HG03060 (cell line): ENCODE results near the gene CHRNG.
"Not testable (repeated sequence)": the region's sequence is repeated elsewhere in the genome, so short reads cannot be mapped to it uniquely, and the experiment has no call there.

Source experiments
- ATAC-seq: cut with Tn5 transposase; IDR thresholded peaks from one replicate; pipeline ENCODE4 v1.9.1; 2021; ENCODE audit warnings: low read depth, moderate number of reproducible peaks; ENCODE audit not compliant: unreplicated experiment

The CHRNG gene

DNA sequence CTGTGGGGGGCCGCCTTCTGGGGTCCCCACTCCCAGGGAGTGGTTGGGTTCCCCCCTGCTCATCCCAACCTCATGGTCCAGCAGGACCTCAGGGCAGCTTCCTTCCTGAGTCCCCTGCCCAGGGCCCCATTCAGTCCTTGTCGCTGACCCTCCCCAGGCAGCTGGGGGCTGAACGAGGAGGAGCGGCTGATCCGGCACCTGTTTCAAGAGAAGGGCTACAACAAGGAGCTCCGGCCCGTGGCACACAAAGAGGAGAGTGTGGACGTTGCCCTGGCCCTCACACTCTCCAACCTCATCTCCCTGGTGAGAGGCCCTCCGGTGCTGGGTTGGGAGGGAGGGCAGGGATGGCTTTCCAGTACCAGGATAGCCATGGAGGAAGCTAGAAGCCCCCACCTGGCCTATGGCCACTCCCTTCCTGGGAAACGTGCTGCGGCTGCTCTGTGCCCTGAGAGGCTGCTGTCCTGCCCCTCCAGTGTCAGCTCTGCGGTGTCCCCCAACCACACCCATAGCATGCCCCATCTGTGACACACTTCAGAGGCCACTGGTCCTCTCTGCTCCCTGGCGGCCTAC is 13.0 kb upstream of the CHRNG start:
- ATAC-seq, result no peak

DNA sequence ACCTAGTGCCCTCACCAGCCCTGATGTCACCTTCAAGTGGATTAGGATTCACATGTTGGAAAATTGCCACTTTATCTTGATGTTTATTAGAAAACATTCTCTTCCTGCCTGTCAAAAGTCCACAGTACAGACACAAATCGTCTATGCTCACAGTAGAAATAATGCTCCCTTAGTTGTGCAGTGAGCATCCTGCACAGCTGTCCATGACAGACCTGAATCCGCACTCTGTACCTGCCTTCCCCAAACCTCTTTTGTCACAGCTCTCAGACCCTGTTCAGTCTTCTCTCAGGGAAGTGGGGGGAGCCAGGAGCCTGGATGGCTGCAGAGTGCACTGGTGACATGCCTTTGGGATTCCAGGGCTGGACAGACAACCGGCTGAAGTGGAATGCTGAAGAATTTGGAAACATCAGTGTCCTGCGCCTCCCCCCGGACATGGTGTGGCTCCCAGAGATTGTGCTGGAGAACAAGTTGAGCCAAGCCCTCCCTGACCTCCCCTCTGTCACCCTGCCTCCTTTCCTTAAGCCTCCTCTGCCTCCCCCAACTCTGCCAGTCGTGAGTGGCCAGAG is 11.5 kb upstream of the CHRNG start:
- ATAC-seq, result no peak

DNA sequence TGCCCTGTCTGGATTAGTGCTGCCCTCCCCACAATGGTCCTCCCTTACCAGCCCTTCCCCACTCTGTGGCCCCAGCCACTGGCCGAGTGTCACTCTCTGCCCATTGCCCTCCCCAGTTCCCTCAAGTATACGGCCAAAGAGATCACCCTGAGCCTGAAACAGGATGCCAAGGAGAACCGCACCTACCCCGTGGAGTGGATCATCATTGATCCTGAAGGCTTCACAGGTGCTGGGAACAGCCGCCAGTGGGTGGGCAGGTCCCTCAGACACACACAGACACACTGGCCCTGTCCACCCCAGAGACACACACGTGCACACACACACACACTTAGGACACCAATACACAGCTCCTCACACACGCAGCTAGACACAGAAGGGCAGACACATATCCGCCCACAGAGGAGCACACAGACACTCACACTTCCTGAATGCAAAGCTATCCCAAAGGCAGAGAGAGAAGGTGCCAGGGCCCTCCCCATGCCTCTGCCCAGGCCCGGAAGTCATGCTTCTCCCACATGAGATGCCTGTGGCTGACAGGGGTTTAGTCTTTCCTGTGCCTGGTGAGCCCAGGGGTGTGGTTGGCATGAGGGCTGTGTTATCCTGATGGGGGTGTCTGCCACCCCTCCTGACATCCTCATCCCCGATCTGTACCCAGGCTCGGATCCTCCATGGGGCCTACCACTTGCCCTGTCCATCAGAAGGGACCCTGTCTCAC is 10.6 kb upstream of the CHRNG start:
- no peak for ATAC-seq

DNA sequence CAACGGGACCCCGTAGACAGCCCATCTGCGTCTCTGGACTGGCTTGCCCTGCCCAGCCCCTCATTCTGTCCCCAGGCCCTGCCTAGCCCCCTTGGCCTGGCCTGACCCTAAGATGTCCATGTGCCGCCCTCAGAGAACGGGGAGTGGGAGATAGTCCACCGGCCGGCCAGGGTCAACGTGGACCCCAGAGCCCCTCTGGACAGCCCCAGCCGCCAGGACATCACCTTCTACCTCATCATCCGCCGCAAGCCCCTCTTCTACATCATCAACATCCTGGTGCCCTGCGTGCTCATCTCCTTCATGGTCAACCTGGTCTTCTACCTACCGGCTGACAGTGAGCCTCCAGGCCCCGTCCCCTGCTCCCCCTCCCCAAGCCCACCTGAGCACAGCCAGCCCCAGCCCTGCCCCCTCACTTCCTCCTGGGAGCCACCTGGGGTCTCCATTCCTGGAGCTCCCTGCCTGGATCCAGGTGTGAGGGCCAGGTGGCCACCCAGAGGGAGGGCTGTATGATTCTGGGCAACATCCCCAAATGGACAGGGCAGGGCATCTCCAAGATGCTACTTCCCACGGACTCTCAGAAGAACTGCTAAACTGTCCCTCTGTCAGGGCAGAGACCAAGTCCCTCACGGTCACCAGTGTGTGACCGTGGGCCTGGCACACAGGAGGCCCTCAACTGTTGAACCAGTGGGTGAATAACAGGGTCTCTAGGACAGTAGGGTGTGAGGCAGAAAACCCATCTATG is 9.5 kb upstream of the CHRNG start:
- no peak for ATAC-seq

DNA sequence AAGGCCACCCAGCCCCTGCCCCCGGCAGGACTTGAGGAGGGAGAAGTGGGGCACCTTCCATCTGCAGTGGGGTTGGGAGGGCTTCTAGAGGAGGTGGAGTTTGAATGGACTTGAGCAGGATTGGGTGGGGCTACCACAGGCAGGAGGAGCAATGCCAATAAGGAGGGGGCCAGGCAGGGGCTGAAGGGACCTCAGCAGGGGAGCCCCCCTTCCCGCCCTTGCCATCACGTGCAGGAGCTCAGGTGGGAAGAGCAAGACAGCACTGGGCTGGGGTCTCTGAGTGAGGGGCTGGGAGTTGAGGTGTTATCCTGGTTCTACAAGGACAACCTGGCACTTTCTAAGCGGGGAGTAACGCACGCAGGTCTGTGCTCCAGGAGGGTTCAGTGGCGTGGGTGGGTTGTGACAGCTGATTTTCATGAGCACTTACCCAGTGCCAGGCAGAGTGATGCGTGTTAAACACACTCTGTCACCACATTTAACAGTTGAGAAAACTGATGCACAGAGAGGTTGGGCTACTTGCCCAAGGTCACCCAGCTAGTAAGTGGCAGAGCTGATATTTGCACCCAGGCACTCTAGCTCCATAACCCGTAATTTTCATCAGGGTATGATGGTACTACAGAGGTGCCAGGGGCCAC is 8.7 kb upstream of the CHRNG start:
- no peak for ATAC-seq

DNA sequence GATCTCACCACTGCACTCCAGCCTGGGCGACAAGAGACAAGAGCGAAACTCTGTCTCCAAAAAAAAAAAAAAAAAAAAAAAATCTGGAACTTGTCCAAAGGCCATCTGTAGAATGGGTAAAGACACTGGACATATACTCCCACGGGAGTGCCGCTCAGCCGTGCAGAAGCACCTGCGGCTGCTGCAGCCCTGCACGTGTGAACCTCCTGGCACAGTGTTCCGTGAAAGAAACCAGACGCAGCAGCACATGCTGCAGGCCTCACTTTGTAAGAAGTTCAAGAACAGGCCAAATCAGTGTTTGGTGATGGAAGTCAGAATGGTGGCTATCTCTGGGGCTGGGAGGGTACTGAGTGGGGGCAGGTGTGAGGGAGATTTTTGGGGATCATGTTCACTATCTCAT is 7.1 kb upstream of the CHRNG start:
- no peak for ATAC-seq

DNA sequence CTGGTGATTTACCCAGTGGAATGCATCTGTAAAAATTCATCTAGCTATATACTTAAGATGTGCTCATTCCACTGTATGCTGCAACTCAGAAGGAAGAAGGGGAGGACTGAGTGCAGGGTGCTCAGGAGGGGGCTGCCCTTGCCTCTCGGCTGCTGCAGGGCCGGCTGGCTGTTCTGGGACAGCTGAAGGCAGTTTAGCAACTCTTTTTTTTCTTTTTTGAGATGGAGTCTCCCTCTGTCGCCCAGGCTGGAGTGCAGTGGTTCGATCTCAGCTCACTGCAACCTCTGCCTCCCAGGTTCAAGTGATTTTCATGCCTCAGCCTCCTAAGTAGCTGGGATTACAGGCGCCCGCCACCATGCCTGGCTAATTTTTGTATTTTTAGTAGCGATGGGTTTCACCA is 6.7 kb upstream of the CHRNG start:
- not testable (repeated sequence) for ATAC-seq

DNA sequence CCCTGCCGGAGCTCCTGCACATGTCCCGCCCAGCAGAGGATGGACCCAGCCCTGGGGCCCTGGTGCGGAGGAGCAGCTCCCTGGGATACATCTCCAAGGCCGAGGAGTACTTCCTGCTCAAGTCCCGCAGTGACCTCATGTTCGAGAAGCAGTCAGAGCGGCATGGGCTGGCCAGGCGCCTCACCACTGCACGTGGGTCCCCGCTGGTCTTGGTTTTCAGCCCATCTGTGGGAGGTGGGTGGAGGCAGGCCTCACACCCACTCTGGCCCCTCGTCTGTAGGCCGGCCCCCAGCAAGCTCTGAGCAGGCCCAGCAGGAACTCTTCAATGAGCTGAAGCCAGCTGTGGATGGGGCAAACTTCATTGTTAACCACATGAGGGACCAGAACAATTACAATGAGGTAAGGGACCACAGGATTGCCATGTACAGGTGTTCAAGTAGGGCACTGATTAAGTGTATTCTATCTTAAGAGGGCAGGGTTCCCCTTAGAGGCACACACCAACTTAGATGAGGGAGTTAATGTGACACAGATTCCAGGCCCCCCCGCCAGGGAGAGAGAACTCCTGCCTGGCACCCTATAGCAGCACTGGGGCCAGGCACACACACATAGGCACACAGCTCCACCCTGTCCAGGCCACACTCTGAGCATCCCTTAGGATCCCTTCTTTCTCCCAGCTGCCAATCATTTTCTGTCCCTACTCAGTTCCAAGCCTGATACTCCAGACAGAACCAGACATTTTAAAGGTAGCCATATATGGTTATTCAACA is 5.4 kb upstream of the CHRNG start:
- no peak for ATAC-seq

DNA sequence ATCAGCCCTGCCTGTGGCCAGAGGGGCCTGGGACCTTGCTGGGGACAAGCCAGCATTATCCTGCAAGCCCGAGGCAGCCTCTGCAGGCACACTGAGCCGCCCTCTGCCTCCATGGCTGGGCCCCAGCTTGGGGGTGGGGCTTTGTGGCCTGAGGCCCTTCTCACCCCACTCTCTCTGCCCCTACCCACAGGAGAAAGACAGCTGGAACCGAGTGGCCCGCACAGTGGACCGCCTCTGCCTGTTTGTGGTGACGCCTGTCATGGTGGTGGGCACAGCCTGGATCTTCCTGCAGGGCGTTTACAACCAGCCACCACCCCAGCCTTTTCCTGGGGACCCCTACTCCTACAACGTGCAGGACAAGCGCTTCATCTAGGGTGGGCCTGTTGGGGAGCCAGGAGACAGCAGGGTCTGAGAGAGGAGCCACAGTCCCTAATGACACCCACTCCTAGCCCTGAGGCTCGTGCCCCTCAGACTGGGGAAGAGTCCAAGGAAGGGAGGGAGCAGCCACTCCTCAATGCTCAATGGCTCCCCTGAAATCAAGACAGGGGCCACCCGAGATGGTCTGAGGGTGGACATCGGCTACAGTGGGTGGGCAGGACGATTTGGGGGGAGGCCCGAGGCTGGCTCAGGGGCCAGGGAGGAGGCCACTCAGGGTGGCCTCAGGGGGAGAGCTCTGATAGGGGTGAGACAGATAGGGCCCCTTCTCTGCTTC is 4.4 kb upstream of the CHRNG start:
- ATAC-seq, result no peak

DNA sequence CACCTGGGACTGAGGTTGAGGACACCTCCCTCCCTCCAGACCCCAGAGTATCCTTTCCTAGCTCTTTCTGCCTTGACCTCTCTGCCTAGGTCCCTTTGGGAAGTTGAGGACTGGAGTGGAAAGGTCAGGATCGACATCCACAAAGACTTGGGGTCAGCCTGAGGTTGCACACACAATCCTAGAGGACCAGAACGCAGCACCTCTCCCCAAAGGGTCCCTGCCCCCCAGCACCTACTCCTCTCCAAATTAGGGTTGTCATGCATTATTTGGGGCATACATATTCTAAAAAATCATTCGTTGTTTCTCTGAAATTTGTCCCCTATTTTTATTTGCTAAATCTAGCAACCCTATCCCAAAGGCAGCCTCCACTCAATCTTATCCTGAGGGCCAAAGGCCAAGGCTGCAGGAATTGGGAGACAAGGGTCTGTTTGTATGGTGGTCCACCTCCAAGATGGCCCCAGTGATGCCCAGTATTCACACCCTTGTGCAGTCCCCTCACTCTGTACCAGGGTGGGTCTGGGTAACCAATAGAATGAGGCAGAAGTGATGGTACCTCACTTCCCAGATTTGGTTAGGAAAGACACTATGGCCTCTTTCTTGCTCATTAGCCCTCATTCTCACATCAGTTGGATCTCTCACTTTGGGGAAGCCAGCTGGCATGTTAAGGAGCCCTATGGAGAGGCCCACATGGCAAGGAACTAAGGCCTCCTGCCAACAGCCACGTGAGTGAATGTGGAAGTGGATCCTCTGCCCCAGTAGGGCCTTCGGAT is 3.5 kb upstream of the CHRNG start:
- no peak for ATAC-seq

DNA sequence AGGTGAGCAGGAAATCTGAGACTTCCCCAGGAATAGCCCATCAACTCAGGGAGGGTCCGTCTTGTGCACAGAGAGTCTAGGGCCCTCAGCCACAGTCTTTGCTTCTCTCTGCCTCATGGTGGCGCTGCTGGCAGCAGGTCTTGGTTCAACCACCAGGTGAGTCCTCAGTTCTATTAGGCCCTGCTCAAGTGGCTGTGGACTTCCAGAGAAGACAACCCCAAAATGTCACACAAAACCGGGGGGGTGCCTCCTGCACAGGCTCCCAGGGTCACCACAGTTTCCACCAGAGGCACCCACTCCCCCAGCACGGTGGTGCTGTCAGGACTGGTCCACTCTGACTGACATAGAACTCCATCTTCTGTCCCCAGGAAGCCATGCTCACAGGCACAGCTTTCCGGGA is 2.4 kb upstream of the CHRNG start:
- no peak for ATAC-seq

DNA sequence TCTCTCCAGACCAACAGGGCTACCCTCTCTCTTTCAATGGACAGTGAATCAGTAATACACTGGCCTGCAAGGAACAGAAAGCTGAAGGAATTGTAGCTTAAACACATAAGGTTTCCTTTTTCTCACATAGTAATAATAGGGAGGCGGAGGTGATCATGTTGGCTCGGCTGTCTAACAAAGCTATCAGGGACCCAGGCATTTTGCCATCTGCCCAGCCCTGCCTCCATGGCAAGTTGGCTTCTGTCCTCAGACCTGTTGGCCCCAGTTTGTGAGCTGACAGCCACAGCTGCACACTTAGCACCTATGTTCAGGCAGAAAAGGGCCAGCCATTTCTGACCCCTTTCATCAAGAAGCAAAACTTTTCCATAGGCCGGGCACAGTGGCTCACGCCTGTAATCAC is 2.0 kb upstream of the CHRNG start:
- no peak for ATAC-seq

DNA sequence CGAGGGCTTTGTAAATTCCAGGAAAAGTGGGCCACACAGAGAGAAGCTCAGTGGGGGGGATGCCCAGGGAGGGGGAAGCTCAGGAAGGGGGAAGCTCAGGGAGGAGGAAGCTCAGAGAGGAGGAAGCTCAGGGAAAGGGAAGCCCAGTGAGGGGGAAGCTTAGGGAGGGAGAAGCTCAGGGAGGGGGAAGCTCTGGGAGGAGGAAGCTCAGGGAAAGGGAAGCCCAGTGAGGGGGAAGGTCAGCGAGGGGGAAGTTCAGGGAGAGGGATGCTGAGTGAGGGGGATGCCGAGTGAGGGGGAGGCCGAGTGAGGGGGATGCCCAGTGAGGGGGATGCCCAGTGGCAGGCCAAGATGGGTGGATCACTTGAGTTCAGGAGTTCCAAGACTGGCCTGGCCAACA is 821 bp upstream of the CHRNG start:
- ATAC-seq, result no peak

DNA sequence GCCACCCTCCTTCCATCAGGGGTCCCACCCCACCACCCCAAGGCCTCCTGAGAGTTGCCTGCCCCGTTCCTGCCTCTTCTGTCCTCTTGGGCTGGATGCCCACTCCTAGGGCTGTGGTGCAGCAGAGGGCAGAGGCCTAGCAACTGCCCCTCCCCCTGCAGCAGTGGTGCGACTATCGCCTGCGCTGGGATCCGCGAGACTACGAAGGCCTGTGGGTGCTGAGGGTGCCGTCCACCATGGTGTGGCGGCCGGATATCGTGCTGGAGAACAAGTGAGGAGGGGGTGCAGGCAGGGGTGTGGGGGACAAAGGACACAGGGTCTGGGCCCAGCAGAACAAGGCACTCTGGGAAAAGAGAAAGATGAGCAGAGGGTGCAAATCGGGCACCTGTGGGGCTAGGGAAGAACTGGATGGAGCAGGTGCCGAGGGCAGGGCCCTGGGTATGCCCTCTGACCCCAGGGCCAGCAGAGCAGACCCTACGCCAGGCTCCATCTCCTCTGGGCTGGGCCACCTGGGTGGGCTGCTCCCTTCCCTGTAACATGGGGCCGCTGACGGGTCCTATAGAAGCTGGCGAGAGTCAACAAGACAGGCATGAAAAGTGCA is 1.0 kb downstream of the CHRNG start:
- ATAC-seq, result no peak

DNA sequence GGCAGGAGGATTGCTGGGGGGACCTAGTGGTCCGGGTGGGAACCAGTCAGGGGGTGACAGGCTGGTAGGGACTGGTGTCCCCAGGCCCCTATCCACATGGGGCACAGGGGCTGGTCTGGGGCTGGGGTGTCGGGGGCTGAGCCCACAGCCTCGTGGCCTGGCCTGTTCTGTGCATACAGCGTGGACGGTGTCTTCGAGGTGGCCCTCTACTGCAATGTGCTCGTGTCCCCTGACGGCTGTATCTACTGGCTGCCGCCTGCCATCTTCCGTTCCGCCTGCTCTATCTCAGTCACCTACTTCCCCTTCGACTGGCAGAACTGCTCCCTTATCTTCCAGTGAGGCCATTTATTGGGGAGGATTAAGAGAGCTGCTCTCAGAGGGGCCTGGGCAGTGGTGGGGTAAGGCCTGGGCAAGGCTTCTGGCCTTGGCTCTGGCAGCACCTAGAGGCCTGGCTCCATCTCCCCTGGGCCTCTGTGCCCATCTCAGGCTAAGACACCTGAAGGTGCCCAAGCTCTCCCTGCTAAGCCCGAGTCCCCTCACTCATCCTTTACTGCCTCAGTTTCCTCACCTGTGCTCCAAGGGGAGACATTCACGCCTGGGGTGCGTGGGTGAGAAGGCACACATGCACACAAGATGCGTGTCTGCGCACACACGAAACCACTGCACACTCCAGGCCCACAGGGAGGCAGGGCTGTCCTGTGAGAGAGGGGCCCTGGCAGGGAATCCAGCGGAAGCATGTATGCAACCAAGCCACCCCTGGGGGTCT is 1.9 kb downstream of the CHRNG start:
- ATAC-seq, result no peak

DNA sequence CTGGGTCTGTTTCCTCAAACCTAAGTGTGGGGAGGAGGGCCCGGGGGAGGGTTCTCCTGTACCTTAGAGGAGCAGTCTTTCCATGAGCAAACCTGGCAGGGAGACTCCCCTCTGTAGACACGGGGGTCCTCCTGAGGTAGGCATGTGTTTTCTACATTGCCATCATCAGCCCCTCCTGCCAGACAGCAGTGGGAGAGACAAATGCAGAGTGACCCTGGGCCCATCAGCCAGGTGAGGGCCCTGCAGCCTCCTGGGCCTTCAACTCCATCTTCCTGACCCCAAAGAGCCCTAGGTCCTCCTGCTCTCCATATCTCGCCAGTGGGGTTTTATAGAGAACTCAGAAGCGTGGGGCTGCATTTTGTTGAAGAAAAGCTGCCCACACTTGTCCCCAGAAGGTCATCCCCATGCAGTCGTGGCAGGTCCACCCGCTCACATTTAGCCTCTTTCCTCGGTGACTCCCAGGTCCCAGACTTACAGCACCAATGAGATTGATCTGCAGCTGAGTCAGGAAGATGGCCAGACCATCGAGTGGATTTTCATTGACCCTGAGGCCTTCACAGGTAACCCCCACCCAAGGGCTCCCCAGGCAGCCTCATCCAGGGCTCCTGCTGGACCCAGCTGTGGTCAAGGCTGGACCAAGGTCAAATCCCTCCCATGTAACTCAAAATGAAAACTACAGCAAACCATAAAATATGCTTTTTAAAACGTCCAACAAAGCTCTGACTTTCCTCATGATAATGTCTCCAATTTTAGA is 2.6 kb downstream of the CHRNG start:
- no peak for ATAC-seq

DNA sequence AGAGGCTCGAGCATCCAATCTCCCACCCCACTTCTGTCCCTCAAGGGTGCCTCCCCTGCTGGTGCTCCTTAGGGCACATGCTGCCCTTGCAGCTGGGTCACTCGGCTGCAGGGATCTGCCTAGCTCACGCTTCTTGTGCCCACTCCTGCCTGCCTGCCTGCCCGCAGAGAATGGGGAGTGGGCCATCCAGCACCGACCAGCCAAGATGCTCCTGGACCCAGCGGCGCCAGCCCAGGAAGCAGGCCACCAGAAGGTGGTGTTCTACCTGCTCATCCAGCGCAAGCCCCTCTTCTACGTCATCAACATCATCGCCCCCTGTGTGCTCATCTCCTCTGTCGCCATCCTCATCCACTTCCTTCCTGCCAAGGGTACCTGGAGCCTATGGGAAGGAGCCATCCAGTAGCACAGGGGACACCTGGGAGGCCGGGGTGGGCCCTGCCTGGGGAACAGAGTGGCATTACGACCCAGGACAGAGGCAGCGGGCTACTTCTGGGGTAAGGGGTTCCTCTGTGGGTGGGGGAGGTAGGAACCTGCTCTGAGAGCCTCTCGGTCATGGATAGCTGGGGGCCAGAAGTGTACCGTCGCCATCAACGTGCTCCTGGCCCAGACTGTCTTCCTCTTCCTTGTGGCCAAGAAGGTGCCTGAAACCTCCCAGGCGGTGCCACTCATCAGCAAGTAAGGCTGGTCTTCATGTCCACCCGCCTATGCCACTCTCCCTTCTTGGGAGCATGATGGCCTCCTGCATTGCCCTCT is 3.4 kb downstream of the CHRNG start:
- no peak for ATAC-seq
